AG04449 (cell line): ENCODE measurements around the gene ATXN3L.

Experiments used
- CTCF ChIA-PET: fragments of 350-600 bp; formaldehyde crosslinking; extraction: SDS; loops from one replicate; lab custom pipeline; 2021; ENCODE audit warnings: antibody characterized with exemption; lab: Yijun Ruan, JAX
- POLR2A ChIA-PET: fragments of 400-600, 350-600 bp; formaldehyde crosslinking; extraction: SDS; loops from one replicate; lab custom pipeline; 2020; ENCODE audit warnings: antibody characterized with exemption, inconsistent platforms; lab: Yijun Ruan, JAX
- DNase-seq: peaks from one replicate; pipeline ENCODE4 v3.0.0-alpha.2; 2010; ENCODE audit warnings: low read depth, low spot score
- H3K4me3 ChIP-seq: 2 replicates; pipeline ENCODE4 v1.5.1; 2011; ENCODE audit warnings: low read depth, mild to moderate bottlenecking, control low read depth, low read length
- TF ChIP-seq, protein P1 (sequence below): IDR thresholded peaks from one replicate; pipeline ENCODE4 v1.5.1; 2011; ENCODE audit warnings: mild to moderate bottlenecking, moderate library complexity, low read length, control low read depth, inconsistent platforms; ENCODE audit not compliant: insufficient read depth; ENCODE audit errors: missing control alignments

ATXN3L gene

DNA sequence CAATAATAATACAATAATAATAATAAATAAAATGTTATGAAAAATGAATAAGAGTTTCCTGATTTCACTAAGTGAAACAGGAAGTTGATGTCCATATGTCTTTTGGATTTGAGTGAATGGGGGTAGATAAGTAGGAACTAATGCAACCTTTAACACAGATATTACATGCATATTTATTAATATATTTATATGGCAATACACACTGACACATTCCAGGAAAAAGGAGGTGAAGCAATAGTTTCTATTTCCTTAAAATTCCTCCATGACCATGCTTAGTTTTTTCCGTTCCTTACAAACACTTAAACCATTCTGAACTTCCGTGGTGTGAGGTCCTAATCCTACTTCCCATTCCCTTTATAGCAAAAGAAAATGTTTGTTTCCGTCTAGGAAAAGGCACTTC is 48.3 kb downstream of the ATXN3L start:
- ChIA-PET POLR2A (no interaction called here), CTCF (no interaction called here)
- no peak for DNase-seq
- TF ChIP-seq, protein P1, sequence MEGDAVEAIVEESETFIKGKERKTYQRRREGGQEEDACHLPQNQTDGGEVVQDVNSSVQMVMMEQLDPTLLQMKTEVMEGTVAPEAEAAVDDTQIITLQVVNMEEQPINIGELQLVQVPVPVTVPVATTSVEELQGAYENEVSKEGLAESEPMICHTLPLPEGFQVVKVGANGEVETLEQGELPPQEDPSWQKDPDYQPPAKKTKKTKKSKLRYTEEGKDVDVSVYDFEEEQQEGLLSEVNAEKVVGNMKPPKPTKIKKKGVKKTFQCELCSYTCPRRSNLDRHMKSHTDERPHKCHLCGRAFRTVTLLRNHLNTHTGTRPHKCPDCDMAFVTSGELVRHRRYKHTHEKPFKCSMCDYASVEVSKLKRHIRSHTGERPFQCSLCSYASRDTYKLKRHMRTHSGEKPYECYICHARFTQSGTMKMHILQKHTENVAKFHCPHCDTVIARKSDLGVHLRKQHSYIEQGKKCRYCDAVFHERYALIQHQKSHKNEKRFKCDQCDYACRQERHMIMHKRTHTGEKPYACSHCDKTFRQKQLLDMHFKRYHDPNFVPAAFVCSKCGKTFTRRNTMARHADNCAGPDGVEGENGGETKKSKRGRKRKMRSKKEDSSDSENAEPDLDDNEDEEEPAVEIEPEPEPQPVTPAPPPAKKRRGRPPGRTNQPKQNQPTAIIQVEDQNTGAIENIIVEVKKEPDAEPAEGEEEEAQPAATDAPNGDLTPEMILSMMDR, result no peak
- H3K4me3 ChIP-seq, result no peak overlapping the region

DNA sequence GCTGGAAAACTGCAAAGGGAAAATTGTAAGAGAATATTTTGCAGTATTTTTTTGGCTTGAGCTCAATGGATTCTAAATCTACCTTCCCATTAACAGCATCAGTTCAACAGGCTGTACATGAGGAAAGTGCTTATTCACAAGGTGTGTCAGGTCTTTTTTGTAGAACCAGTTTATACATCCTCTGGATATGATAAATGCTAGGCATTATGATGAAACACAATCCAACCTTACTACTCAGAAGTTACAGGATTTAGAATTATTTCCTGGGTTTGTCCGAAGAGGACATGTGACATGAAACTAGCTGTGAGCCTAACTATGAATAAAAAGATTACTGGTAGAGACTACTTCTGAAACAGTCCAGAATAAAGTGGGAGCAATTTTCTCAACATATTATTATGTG is 49.5 kb downstream of the ATXN3L start:
- no peak for DNase-seq
- H3K4me3 ChIP-seq, result no peak overlapping the region
- ChIA-PET POLR2A (no interaction called here), CTCF (no interaction called here)
- TF ChIP-seq, protein P1, result no peak

DNA sequence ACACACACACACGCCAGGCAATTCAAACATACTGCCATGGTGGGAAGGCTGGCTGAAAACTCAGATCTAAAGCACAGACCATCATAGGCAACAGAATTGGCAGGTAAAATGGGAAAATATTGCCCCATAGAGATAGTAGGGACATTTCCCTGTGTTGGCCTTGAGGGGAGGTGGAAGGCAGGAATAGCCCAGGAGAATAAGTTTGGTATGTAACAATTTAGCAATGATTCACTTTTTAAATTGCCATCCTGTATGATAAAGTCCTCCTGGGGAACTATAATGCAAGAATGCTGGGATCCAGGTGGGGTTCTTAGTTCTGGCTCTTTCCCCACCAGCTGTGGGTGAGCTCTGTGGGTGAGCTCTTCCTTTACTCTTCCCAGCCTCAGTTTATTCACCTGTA is 51.0 kb downstream of the ATXN3L start:
- TF ChIP-seq, protein P1, result no peak
- H3K4me3 ChIP-seq, result no peak overlapping the region
- no peak for DNase-seq
- POLR2A ChIA-PET, result no interaction called here
- CTCF ChIA-PET, result no interaction called here
